Left renal pelvis (tissue), 4 donors: ENCODE measurements around the gene CDC42EP1. TPM values are rescaled to one million over a fixed set of nuclear protein-coding genes. Genes with fewer than 3 reads are reported as not detected.
"Not testable (repeated sequence)": the region's sequence is repeated elsewhere in the genome, so short reads cannot be mapped to it uniquely, and the experiment has no call there.

Experiments used
- DNase-seq, 4 donors: peaks; one replicate each; pipeline ENCODE4 v3.0.0-alpha.2; 2013; ENCODE audit warnings: low read depth in 4 of 4, low spot score in 3 of 4
- polyA plus RNA-seq, 4 donors: library from polyadenylated mRNA; unstranded; fragments of 120-200 nt; gene quantifications; one replicate each; pipeline ENCODE4 v1.2.1, GENCODE V29; 2013; ENCODE audit not compliant: insufficient read length in 4 of 4

The CDC42EP1 gene
- polyA plus RNA-seq, 4 donors = 35.3 to 71.5 (median 53.8) TPM

GRCh38 chr22:37609240-37610152 is 49.2 kb downstream of the CDC42EP1 start:
- no peak for DNase-seq

GRCh38 chr22:37610153-37610475 is 49.8 kb downstream of the CDC42EP1 start:
- DNase-seq = not testable (repeated sequence)

GRCh38 chr22:37610480-37611129 is 50.3 kb downstream of the CDC42EP1 start:
- DNase-seq = no peak

- DNase-seq = no peak
Observed at GRCh38 chr22:37611207-37611606, 50.9 kb downstream of the CDC42EP1 start.

- no peak for DNase-seq
Observed at GRCh38 chr22:37616201-37617083, 56.2 kb downstream of the CDC42EP1 start.

- no peak for DNase-seq
Observed at GRCh38 chr22:37617431-37617830, 57.2 kb downstream of the CDC42EP1 start.

GRCh38 chr22:37618072-37618656 is 57.9 kb downstream of the CDC42EP1 start:
- DNase-seq = no peak

- DNase-seq = no peak
Observed at GRCh38 chr22:37618674-37619073, 58.4 kb downstream of the CDC42EP1 start.

Other genes starting within 250 kb of the CDC42EP1 start
- 1 to 10 TPM in 3 of 4 donors, under 1 TPM in 1; 0.54 to 5.3 (median 1.4) TPM for gene ELFN2, start 133.0 kb upstream of the CDC42EP1 start, polyA plus RNA-seq
- 10 to 100 TPM in 1 of 4 donors, 1 to 10 TPM in 3; 4.6 to 10.4 (median 8.1) TPM for gene MFNG, start 74.1 kb upstream of the CDC42EP1 start, polyA plus RNA-seq
- gene CARD10, start 41.1 kb upstream of the CDC42EP1 start, polyA plus RNA-seq = 10 to 100 TPM; 13.4 to 27.7 (median 16.6) TPM
- gene LGALS2, start 19.6 kb downstream of the CDC42EP1 start, polyA plus RNA-seq = 10 to 100 TPM in 3 of 4 donors, 1 to 10 TPM in 1; 2.5 to 30.7 (median 27.6) TPM
- gene GGA1, start 48.4 kb downstream of the CDC42EP1 start, polyA plus RNA-seq = 10 to 100 TPM; 34.9 to 78.9 (median 47.2) TPM
- gene SH3BP1, start 79.2 kb downstream of the CDC42EP1 start, polyA plus RNA-seq = 10 to 100 TPM; 16.1 to 27.5 (median 24.1) TPM
- 10 to 100 TPM; 15.2 to 19.9 (median 17.9) TPM for gene PDXP, start 98.2 kb downstream of the CDC42EP1 start, polyA plus RNA-seq
- gene LGALS1, start 115.2 kb downstream of the CDC42EP1 start, polyA plus RNA-seq = 1,000 to 10,000 TPM in 1 of 4 donors, 100 to 1,000 TPM in 3; 391 to 1,057 (median 412) TPM
- 10 to 100 TPM; 16.4 to 26.6 (median 17.4) TPM for gene NOL12, start 125.9 kb downstream of the CDC42EP1 start, polyA plus RNA-seq
- gene TRIOBP, start 136.6 kb downstream of the CDC42EP1 start, polyA plus RNA-seq = 10 to 100 TPM; 51.8 to 86.1 (median 61.4) TPM
- 10 to 100 TPM in 3 of 4 donors, 1 to 10 TPM in 1; 5.7 to 18.6 (median 12.5) TPM for gene GCAT, start 247.5 kb downstream of the CDC42EP1 start, polyA plus RNA-seq